ENCODE measurements around the gene LIFR. TPM values are rescaled to one million over a fixed set of nuclear protein-coding genes. Genes with fewer than 3 reads are reported as not detected.

Gene LIFR
- total RNA-seq, 1 experiment from 2014 or later = 91.3 TPM

DNA sequence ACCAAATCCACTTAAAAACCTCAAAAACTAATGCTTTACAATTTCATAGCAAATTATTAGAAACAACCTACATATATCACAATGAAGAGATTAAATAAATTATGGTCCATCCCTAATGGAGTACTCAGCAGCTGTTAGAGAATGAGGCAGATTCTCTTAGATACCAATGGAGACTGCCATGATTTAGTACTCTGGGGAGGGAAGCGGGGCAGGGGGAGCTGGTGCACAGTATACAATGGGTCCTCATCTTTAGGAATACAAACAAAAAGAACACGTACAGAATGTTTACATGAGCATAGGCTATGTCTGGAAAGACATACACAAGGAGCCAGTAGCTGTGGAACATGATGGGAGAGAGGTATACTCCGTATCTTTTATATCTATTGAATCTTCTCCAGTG lies 2.0 kb downstream of the LIFR start:
- CTCF ChIA-PET = no interaction called here
- in situ Hi-C loops (cut with HindIII; ENCODE audit: low pct_unique_long_range_greater_than_20kb, low sequenced_read_pairs) = no loop called here
- intact Hi-C loops (cut with micrococcal nuclease; ENCODE audit: unreplicated experiment) = loop anchor here (2.0 to 10.0 kb wide), 2 partner anchors 110 to 254 kb away; no protein-coding TSS in a partner anchor

GRCh38 chr5:38553001-38553521 lies 3.4 kb downstream of the LIFR start:
- no peaks in the 10 kb centered on the region for H3K27me3 ChIP-seq (ENCODE audit: control insufficient read depth, insufficient read depth, low read length)
- no peak for ATAC-seq
- peaks cover 71% of the 10 kb centered on the region for H3K4me1 ChIP-seq (ENCODE audit: control insufficient read depth, insufficient read depth, low read length)
- no peaks in the 10 kb centered on the region for H3K36me3 ChIP-seq (ENCODE audit: control insufficient read depth, insufficient read depth, low read length)
- peak overlapping the region; percentile 14 for H3K27ac ChIP-seq (ENCODE audit: low read length)
- TF ChIP-seq SIN3A (IDR thresholded peaks at IDR 0.05; ENCODE audit: borderline replicate concordance, insufficient read depth, low read depth, low read length) = no peak
- no peak for TF ChIP-seq TCF7L2 (IDR thresholded peaks at IDR 0.05; ENCODE audit: low read depth, low read length)
- TF ChIP-seq POLR2AphosphoS5 (IDR thresholded peaks at IDR 0.05; ENCODE audit: low read depth, low read length) = no peak
- no peak for TF ChIP-seq CTCF (IDR thresholded peaks at IDR 0.05)
- TF ChIP-seq REST (IDR thresholded peaks at IDR 0.05; ENCODE audit: insufficient read depth in 1 of 2, low read depth in 2 of 2, low read length in 1 of 2) = no peak
- no peaks in the 10 kb centered on the region for H3K9me3 ChIP-seq (ENCODE audit: control insufficient read depth, insufficient read depth, low read depth, low read length)
- DNase-seq (ENCODE audit: low read depth, low spot score) = no peak
- intact Hi-C loops (cut with micrococcal nuclease; ENCODE audit: unreplicated experiment) (loop anchor here (10.0 kb wide), 1 partner anchor 112 kb away; no protein-coding TSS in a partner anchor), in situ Hi-C loops (cut with HindIII; ENCODE audit: low pct_unique_long_range_greater_than_20kb, low sequenced_read_pairs) (no loop called here)
- BruUV-seq (replicated peaks) = no TSS peak
- peak overlapping the region in 1 of 2 experiments; percentile 17; a peak in 3 of 4 replicates for H3K4me3 ChIP-seq (ENCODE audit: low read depth in 2 of 2, low read length in 2 of 2)
- CTCF ChIA-PET = interaction anchor here (0.5 to 1.5 kb wide), 2 partner anchors 111 to 181 kb away, joined by 3 to 5 read pairs; no protein-coding TSS in a partner anchor
- POLR2A ChIA-PET = no interaction called here

More for the DNA sequence above, 2.0 kb downstream of the LIFR start:
- no peak for DNase-seq (ENCODE audit: low read depth, low spot score)
- H3K27me3 ChIP-seq (ENCODE audit: control insufficient read depth, insufficient read depth, low read length) = no peaks in the 10 kb centered on the region
- no peak for TF ChIP-seq CTCF (IDR thresholded peaks at IDR 0.05)
- no peak for TF ChIP-seq REST (IDR thresholded peaks at IDR 0.05; ENCODE audit: insufficient read depth in 1 of 2, low read depth in 2 of 2, low read length in 1 of 2)
- TF ChIP-seq POLR2AphosphoS5 (IDR thresholded peaks at IDR 0.05; ENCODE audit: low read depth, low read length) = no peak
- no peak for TF ChIP-seq TCF7L2 (IDR thresholded peaks at IDR 0.05; ENCODE audit: low read depth, low read length)
- no peak for TF ChIP-seq SIN3A (IDR thresholded peaks at IDR 0.05; ENCODE audit: borderline replicate concordance, insufficient read depth, low read depth, low read length)
- no peak for ATAC-seq
- no peaks in the 10 kb centered on the region for H3K9me3 ChIP-seq (ENCODE audit: control insufficient read depth, insufficient read depth, low read depth, low read length)
- POLR2A ChIA-PET = interaction anchor here (0.7 to 1.3 kb wide), 2 partner anchors 9 to 14 kb away, joined by 3 read pairs; no protein-coding TSS in a partner anchor
- no TSS peak for BruUV-seq (replicated peaks)
- H3K4me1 ChIP-seq (ENCODE audit: control insufficient read depth, insufficient read depth, low read length) = peaks cover 58% of the 10 kb centered on the region
- H3K27ac ChIP-seq (ENCODE audit: low read length) = peak overlapping the region; percentile 96
- peak overlapping the region; percentile 89 to 95 for H3K4me3 ChIP-seq (ENCODE audit: low read depth in 2 of 2, low read length in 2 of 2)
- no peaks in the 10 kb centered on the region for H3K36me3 ChIP-seq (ENCODE audit: control insufficient read depth, insufficient read depth, low read length)
